GM12878 (cell line): ENCODE data around the gene OCA2. TPM values are rescaled to one million over a fixed set of nuclear protein-coding genes. Genes with fewer than 3 reads are reported as not detected.

Experiments
- ATAC-seq: fragments of 200-7000 bp; cut with Tn5 transposase; 3 replicates; pipeline ENCODE4 v1.9.1; 2020; ENCODE audit warnings: mild to moderate bottlenecking, moderate library complexity
- BruUV-seq: library from RNA; stranded (reverse); fragments of 400-500 nt; replicated peaks from 2 replicates; lab custom pipeline; 2021; lab: Mats Ljungman, UMichigan
- CTCF ChIA-PET: fragments of 300-600 bp; sonication (Branson Sonifier 250); formaldehyde crosslinking; extraction: SDS; loops from one replicate; lab custom pipeline; 2021; ENCODE audit warnings: inconsistent platforms; lab: Yijun Ruan, JAX
- POLR2A ChIA-PET: fragments of 350-600 bp; formaldehyde crosslinking; extraction: SDS; loops from one replicate; lab custom pipeline; 2021; ENCODE audit warnings: inconsistent platforms; lab: Charles Lee
- RAD21 ChIA-PET: fragments of 300-600 bp; sonication (Branson Sonifier 250); formaldehyde crosslinking; loops from one replicate; lab custom pipeline; 2023; ENCODE audit warnings: antibody characterized with exemption; ENCODE audit not compliant: unreplicated experiment; lab: Charles Lee
- SMC1A ChIA-PET: fragments of 300-600 bp; sonication (Branson Sonifier 250); formaldehyde crosslinking; loops from one replicate; lab custom pipeline; 2023; ENCODE audit not compliant: unreplicated experiment, uncharacterized antibody; lab: Charles Lee
- DNase-seq: peaks from one replicate; pipeline ENCODE4 v3.0.0-alpha.2; 2011; ENCODE audit warnings: low read depth, low spot score
- FAIRE-seq: peaks from 3 replicates; lab custom pipeline; 2011; peaks lifted over from hg19 to GRCh38; lab: Jason Lieb, UNC
- H2AFZ ChIP-seq: 2 replicates; pipeline ENCODE4 v1.6.0; 2011; ENCODE audit warnings: low read depth, low read length, control low read depth; ENCODE audit not compliant: control insufficient read depth
- H3K27ac ChIP-seq: 2 replicates; pipeline ENCODE4 v1.5.1; 2011; ENCODE audit warnings: control low read depth; ENCODE audit not compliant: control insufficient read depth, insufficient read depth
- H3K27me3 ChIP-seq, 2 experiments: replicated peaks in 1 of 2; 2 replicates each; pipeline versions ENCODE4 v1.6.0 to v1.6.1; 2011; ENCODE audit warnings: low read length in 1 of 2; ENCODE audit not compliant: control insufficient read depth in 2 of 2, insufficient read depth in 2 of 2
- H3K36me3 ChIP-seq, 2 experiments: 2 replicates each; pipeline ENCODE4 v1.5.1; 2011; ENCODE audit warnings: low read length in 1 of 2; ENCODE audit not compliant: control insufficient read depth in 2 of 2, insufficient read depth in 2 of 2
- H3K4me1 ChIP-seq: 2 replicates; pipeline ENCODE4 v1.6.1; 2011; ENCODE audit warnings: mild to moderate bottlenecking, low read length, moderate library complexity, mixed read lengths; ENCODE audit not compliant: control insufficient read depth, insufficient read depth
- H3K4me2 ChIP-seq: 2 replicates; pipeline ENCODE4 v1.6.0; 2011; ENCODE audit warnings: control low read depth; ENCODE audit not compliant: control insufficient read depth, insufficient read depth
- H3K4me3 ChIP-seq: fragments of 200-600 bp; sonication (generic); 2 replicates; pipeline ENCODE4 v1.5.1; 2016
- H3K79me2 ChIP-seq: 2 replicates; pipeline ENCODE4 v1.6.0; 2011; ENCODE audit warnings: low read length; ENCODE audit not compliant: control insufficient read depth, insufficient read depth
- H3K9ac ChIP-seq: 2 replicates; pipeline ENCODE4 v1.8.0; 2011; ENCODE audit warnings: low read length, control low read depth, mixed read lengths; ENCODE audit not compliant: control insufficient read depth, insufficient read depth
- H3K9me3 ChIP-seq: replicated peaks from 3 replicates; pipeline ENCODE4 v1.5.1; 2011; ENCODE audit warnings: mild to moderate bottlenecking, low read length; ENCODE audit not compliant: control insufficient read depth, insufficient read depth
- H4K20me1 ChIP-seq: 2 replicates; pipeline ENCODE4 v1.6.0; 2011; ENCODE audit not compliant: control insufficient read depth, insufficient read depth
- ASH2L ChIP-seq: fragments of 300-600, 200-600 bp; sonication (generic); IDR thresholded peaks from 2 replicates; pipeline ENCODE4 v1.6.1; 2017; ENCODE audit warnings: low read depth, mild to moderate bottlenecking, borderline replicate concordance
- CBFB ChIP-seq: IDR thresholded peaks from 2 replicates; pipeline ENCODE4 v1.6.1; 2016; ENCODE audit warnings: antibody characterized with exemption, low read depth
- CBX5 ChIP-seq: sonication (generic); IDR thresholded peaks from 2 replicates; pipeline ENCODE4 v1.6.1; 2016; ENCODE audit warnings: low read depth, moderate library complexity, mild to moderate bottlenecking, inconsistent platforms
- ESRRA ChIP-seq: IDR thresholded peaks from 2 replicates; pipeline ENCODE4 v1.6.1; 2012; ENCODE audit warnings: mild to moderate bottlenecking, low read length, improper control_type of control experiment
- IKZF2 ChIP-seq, 2 experiments: fragments of 450-650 bp; IDR thresholded peaks; 2 replicates each; pipeline ENCODE4 v1.6.1; 2017; ENCODE audit warnings: mild to moderate bottlenecking in 2 of 2, moderate library complexity in 2 of 2
- IRF4 ChIP-seq: IDR thresholded peaks from 2 replicates; pipeline ENCODE4 v1.6.1; 2011; ENCODE audit warnings: low read depth, low read length
- JUNB ChIP-seq: IDR thresholded peaks from 2 replicates; pipeline ENCODE4 v1.6.1; 2016; ENCODE audit warnings: antibody characterized with exemption, mild to moderate bottlenecking
- MYC ChIP-seq: IDR thresholded peaks from 2 replicates; pipeline ENCODE4 v1.6.1; 2011; ENCODE audit warnings: mild to moderate bottlenecking, low read length, moderate library complexity, inconsistent platforms; ENCODE audit not compliant: insufficient read depth, insufficient replicate concordance, insufficient read length, severe bottlenecking
- NFXL1 ChIP-seq: fragments of 450-650 bp; IDR thresholded peaks from 2 replicates; pipeline ENCODE4 v1.6.1; 2017; ENCODE audit warnings: antibody characterized with exemption, mild to moderate bottlenecking, borderline replicate concordance
- POLR2A ChIP-seq: IDR thresholded peaks from 2 replicates; pipeline ENCODE4 v1.6.1; 2011; ENCODE audit warnings: low read depth, mild to moderate bottlenecking, low read length
- POLR2AphosphoS5 ChIP-seq: IDR thresholded peaks from 2 replicates; pipeline ENCODE4 v1.6.1; 2011; ENCODE audit warnings: mild to moderate bottlenecking, low read length, inconsistent platforms
- YY1 ChIP-seq: IDR thresholded peaks from 2 replicates; pipeline ENCODE4 v1.6.1; 2011; ENCODE audit warnings: low read depth, mild to moderate bottlenecking, low read length
- ZNF274 ChIP-seq: IDR thresholded peaks from one replicate; pipeline ENCODE4 v1.8.0; 2011; ENCODE audit not compliant: insufficient read length, insufficient read depth
- WGBS: methylation state at CpG from one replicate; pipeline ENCODE4 v1.1.6; 2016; ENCODE audit warnings: low lambda C conversion rate; ENCODE audit not compliant: insufficient replicate concordance, insufficient coverage; ENCODE audit errors: missing lambda C conversion rate; 5-methylcytosine and 5-hydroxymethylcytosine counted together
- in situ Hi-C: fragments of 300-500 bp; cut with MboI; formaldehyde crosslinking; loops from 9 replicates; pipeline ENCODE4 v1.14.3; 2018; ENCODE audit warnings: mixed read lengths
- intact Hi-C: fragments of 100-400 bp; cut with micrococcal nuclease; formaldehyde crosslinking; loops from one replicate; pipeline ENCODE4 v1.14.2; 2022; ENCODE audit not compliant: unreplicated experiment
- polyA plus RNA-seq, 11 experiments: library from polyadenylated mRNA; depleted of rRNA in 4 of 11; unstranded in 6 of 11; stranded (reverse) in 5 of 11; fragments of >200 nt; fragmentation: Nextera tagmentation in 4 of 11; fragmentation: Illumina TruSeq in 1 of 11; extraction: Ambion mirVana in 4 of 11; extraction: Trizol in 1 of 11; gene quantifications; 1 replicate in 1 of 11; 2 replicates in 10 of 11; pipeline versions ENCODE4 v1.2.1 to v1.2.3, GENCODE V29; 2011 to 2016; ENCODE audit warnings: inconsistent platforms in 2 of 11, missing spikeins in 2 of 11, low read depth in 1 of 11
- total RNA-seq, 4 experiments: library from RNA; depleted of rRNA in 3 of 4; stranded (reverse); fragments of >200 nt in 3 of 4; fragmentation: Illumina TruSeq in 1 of 4; extraction: Trizol in 1 of 4; gene quantifications; 2 replicates each; pipeline versions ENCODE4 v1.2.1 to v1.2.3, GENCODE V29; 2013 to 2021
- TF ChIP-seq, protein P1 (sequence below): fragments of 450-650 bp; IDR thresholded peaks from 2 replicates; pipeline ENCODE4 v1.6.1; 2017; ENCODE audit warnings: mild to moderate bottlenecking, low read depth, inconsistent platforms; ENCODE audit not compliant: poor library complexity, severe bottlenecking

OCA2 gene
- total and polyA plus RNA-seq, 10 of the 15 experiments (the other 5 are each of a cell fraction or from before 2014, with no cell fraction given): 0.04 to 1.8 TPM; not detected in 8

GRCh38 chr15:27774191-27774590, 324.9 kb downstream of the OCA2 start:
- H3K36me3 ChIP-seq: no peaks in the 10 kb centered on the region
- ATAC-seq (no peak), FAIRE-seq (no peak), DNase-seq (no peak)
- no peak overlapping the region for H3K27ac ChIP-seq
- H3K4me2 ChIP-seq: no peak overlapping the region
- intact Hi-C loops: no loop called here
- BruUV-seq: no TSS peak
- ChIA-PET SMC1A (interaction anchor here (0.7 kb wide), 1 partner anchor 17 kb away, joined by 3 read pairs; no protein-coding TSS in a partner anchor), CTCF (no interaction called here), POLR2A (no interaction called here), RAD21 (no interaction called here)
- H3K79me2 ChIP-seq: no peaks in the 10 kb centered on the region
- 70% methylated on average over 6 of the region's 6 CpGs for WGBS
- TF ChIP-seq CBX5: no peak
- no peak for TF ChIP-seq POLR2AphosphoS5
- TF ChIP-seq ZNF274: no peak
- TF ChIP-seq IRF4: no peak
- TF ChIP-seq ESRRA: no peak
- no peaks in the 10 kb centered on the region for H3K27me3 ChIP-seq
- H3K4me3 ChIP-seq: no peak overlapping the region
- no peak overlapping the region for H2AFZ ChIP-seq
- no peaks in the 10 kb centered on the region for H3K4me1 ChIP-seq
- no peaks in the 10 kb centered on the region for H4K20me1 ChIP-seq
- in situ Hi-C loops: no loop called here
- no peaks in the 10 kb centered on the region; the same call in 2 of the 3 replicates for H3K9me3 ChIP-seq
- H3K9ac ChIP-seq: no peak overlapping the region

DNA sequence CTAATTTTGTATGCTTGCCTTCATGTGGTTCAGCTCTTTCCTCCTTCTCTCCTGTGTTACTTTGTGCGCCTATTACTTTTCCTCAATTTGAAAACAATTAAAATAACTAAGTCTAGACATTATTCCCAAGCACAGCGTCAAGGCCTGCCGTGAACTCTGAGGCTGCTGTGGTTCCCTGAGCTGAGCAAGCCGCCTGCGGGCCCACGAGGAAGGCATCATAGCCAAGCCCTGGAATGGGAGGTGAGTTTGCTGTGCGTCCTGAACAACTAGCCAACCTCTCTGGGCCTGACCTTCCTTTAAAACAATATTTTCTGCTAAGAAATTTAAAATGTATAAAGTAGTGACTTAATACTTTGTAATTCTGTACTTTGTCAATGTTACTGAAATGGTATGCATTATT, 327.2 kb downstream of the OCA2 start:
- ATAC-seq: no peak
- DNase-seq: no peak
- FAIRE-seq: no peak
- SMC1A ChIA-PET: no interaction called here
- H3K36me3 ChIP-seq: no peaks in the 10 kb centered on the region
- intact Hi-C loops (no loop called here), in situ Hi-C loops (no loop called here)
- no peak overlapping the region for H3K4me3 ChIP-seq
- CTCF ChIA-PET: no interaction called here
- no peaks in the 10 kb centered on the region for H3K4me1 ChIP-seq
- H4K20me1 ChIP-seq: no peaks in the 10 kb centered on the region
- H2AFZ ChIP-seq: no peak overlapping the region
- H3K4me2 ChIP-seq: no peak overlapping the region
- H3K9me3 ChIP-seq: no peaks in the 10 kb centered on the region; the same call in 2 of the 3 replicates
- TF ChIP-seq JUNB: no peak
- TF ChIP-seq CBFB: no peak
- no peak for TF ChIP-seq MYC
- no peak for TF ChIP-seq ASH2L
- no peak for TF ChIP-seq POLR2A
- no peak for TF ChIP-seq YY1
- TF ChIP-seq, protein P1, sequence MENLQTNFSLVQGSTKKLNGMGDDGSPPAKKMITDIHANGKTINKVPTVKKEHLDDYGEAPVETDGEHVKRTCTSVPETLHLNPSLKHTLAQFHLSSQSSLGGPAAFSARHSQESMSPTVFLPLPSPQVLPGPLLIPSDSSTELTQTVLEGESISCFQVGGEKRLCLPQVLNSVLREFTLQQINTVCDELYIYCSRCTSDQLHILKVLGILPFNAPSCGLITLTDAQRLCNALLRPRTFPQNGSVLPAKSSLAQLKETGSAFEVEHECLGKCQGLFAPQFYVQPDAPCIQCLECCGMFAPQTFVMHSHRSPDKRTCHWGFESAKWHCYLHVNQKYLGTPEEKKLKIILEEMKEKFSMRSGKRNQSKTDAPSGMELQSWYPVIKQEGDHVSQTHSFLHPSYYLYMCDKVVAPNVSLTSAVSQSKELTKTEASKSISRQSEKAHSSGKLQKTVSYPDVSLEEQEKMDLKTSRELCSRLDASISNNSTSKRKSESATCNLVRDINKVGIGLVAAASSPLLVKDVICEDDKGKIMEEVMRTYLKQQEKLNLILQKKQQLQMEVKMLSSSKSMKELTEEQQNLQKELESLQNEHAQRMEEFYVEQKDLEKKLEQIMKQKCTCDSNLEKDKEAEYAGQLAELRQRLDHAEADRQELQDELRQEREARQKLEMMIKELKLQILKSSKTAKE: no peak
- no peak for TF ChIP-seq NFXL1
- no peak for TF ChIP-seq IKZF2 (IDR thresholded peaks at IDR 0.05)
- no TSS peak for BruUV-seq
- POLR2A ChIA-PET: no interaction called here
- H3K9ac ChIP-seq: no peak overlapping the region
- H3K79me2 ChIP-seq: no peaks in the 10 kb centered on the region
- RAD21 ChIA-PET: no interaction called here
- no peak overlapping the region for H3K27ac ChIP-seq
- no peaks in the 10 kb centered on the region for H3K27me3 ChIP-seq
- 35% methylated on average over 7 of the region's 7 CpGs for WGBS
